Body of pancreas (tissue), 4 donors: ENCODE results near the gene CD8B2.
"Not testable (repeated sequence)": the region's sequence is repeated elsewhere in the genome, so short reads cannot be mapped to it uniquely, and the experiment has no call there.

Source experiments
- POLR2A ChIP-seq, 3 donors: fragments of 450-650 bp; IDR thresholded peaks; one replicate each; pipeline ENCODE4 v1.6.1; 2016; ENCODE audit warnings: antibody characterized with exemption in 3 of 3, mild to moderate bottlenecking in 2 of 3
- TF ChIP-seq, protein P1 (sequence below), 7 experiments: fragments of 450-650 bp in 4 of 7; fragments of 200-600 bp in 3 of 7; sonication (generic) in 3 of 7; IDR thresholded peaks; one replicate each; pipeline ENCODE4 v1.5.1; 2016 to 2019; ENCODE audit warnings: antibody characterized with exemption in 7 of 7

DNA sequence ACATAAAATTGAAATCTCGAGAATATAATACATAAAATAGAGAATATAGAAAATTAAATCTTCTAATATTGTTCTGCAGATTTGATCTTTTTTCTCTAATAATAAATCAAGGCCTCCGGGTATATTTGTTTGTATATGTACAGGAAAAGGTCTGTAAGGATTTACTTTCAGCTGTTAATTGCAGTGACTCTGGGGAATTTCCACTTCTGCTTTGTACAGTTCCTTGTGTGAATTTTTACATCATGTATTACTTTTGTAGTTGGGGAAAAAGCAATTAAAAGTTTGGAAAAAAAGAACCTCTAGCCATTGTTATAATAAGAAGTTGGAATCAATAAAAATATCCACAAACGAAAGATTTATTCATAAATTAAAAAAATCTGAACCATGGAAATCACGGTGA is 23.6 kb downstream of the CD8B2 start:
- TF ChIP-seq, protein P1, sequence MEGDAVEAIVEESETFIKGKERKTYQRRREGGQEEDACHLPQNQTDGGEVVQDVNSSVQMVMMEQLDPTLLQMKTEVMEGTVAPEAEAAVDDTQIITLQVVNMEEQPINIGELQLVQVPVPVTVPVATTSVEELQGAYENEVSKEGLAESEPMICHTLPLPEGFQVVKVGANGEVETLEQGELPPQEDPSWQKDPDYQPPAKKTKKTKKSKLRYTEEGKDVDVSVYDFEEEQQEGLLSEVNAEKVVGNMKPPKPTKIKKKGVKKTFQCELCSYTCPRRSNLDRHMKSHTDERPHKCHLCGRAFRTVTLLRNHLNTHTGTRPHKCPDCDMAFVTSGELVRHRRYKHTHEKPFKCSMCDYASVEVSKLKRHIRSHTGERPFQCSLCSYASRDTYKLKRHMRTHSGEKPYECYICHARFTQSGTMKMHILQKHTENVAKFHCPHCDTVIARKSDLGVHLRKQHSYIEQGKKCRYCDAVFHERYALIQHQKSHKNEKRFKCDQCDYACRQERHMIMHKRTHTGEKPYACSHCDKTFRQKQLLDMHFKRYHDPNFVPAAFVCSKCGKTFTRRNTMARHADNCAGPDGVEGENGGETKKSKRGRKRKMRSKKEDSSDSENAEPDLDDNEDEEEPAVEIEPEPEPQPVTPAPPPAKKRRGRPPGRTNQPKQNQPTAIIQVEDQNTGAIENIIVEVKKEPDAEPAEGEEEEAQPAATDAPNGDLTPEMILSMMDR (IDR thresholded peaks at IDR 0.05): not testable (repeated sequence)
- not testable (repeated sequence) for TF ChIP-seq POLR2A (IDR thresholded peaks at IDR 0.05)
